Liver (tissue), 3 donors: ENCODE results near the gene NKX2-1.

Experiments used
- EGR1 ChIP-seq, 2 donors: IDR thresholded peaks; 2 replicates each; pipeline ENCODE4 v1.6.1; 2016 to 2018; ENCODE audit warnings: antibody characterized with exemption in 2 of 2, low read depth in 2 of 2
- GABPA ChIP-seq, 2 donors: IDR thresholded peaks in 1 of 2; conservative IDR thresholded peaks in 1 of 2; 2 replicates each; pipeline ENCODE4 v1.6.1; 2016; ENCODE audit warnings: antibody characterized with exemption in 2 of 2, mild to moderate bottlenecking in 1 of 2, moderate library complexity in 1 of 2
- HNF4A ChIP-seq, 2 donors: conservative IDR thresholded peaks; 2 replicates each; pipeline ENCODE4 v1.6.1; 2016; ENCODE audit warnings: antibody characterized with exemption in 2 of 2, mild to moderate bottlenecking in 2 of 2
- HNF4G ChIP-seq: IDR thresholded peaks from 2 replicates; pipeline ENCODE4 v1.6.1; 2016; ENCODE audit warnings: antibody characterized with exemption
- JUND ChIP-seq, 2 donors: IDR thresholded peaks; 2 replicates each; pipeline ENCODE4 v1.6.1; 2016; ENCODE audit warnings: antibody characterized with exemption in 2 of 2
- RAD21 ChIP-seq, 2 donors: IDR thresholded peaks; 2 replicates each; pipeline ENCODE4 v1.6.1; 2016; ENCODE audit warnings: antibody characterized with exemption in 2 of 2, mild to moderate bottlenecking in 2 of 2
- SP1 ChIP-seq: IDR thresholded peaks from 2 replicates; pipeline ENCODE4 v1.6.1; 2018; ENCODE audit warnings: antibody characterized with exemption, mild to moderate bottlenecking
- TAF1 ChIP-seq: conservative IDR thresholded peaks from 2 replicates; pipeline ENCODE4 v1.6.1; 2016; ENCODE audit warnings: antibody characterized with exemption, mild to moderate bottlenecking
- YY1 ChIP-seq: IDR thresholded peaks from 2 replicates; pipeline ENCODE4 v1.6.1; 2016; ENCODE audit warnings: antibody characterized with exemption, mild to moderate bottlenecking
- TF ChIP-seq, protein P1 (sequence below): fragments of 150-350 bp; IDR thresholded peaks from 2 replicates; pipeline ENCODE4 v1.5.1; 2017; ENCODE audit warnings: improper control_type of control experiment, low read depth, low read length; ENCODE audit not compliant: missing input control
- TF ChIP-seq, protein P2 (sequence below): IDR thresholded peaks from 2 replicates; pipeline ENCODE4 v1.6.1; 2016; ENCODE audit warnings: antibody characterized with exemption
- TF ChIP-seq, protein P3 (sequence below): IDR thresholded peaks from 2 replicates; pipeline ENCODE4 v1.6.1; 2016; ENCODE audit warnings: antibody characterized with exemption, mild to moderate bottlenecking
- TF ChIP-seq, protein P4 (sequence below): IDR thresholded peaks from 2 replicates; pipeline ENCODE4 v1.6.1; 2016; ENCODE audit warnings: antibody characterized with exemption
- donor health status: healthy.
- donor health status: healthy.

DNA sequence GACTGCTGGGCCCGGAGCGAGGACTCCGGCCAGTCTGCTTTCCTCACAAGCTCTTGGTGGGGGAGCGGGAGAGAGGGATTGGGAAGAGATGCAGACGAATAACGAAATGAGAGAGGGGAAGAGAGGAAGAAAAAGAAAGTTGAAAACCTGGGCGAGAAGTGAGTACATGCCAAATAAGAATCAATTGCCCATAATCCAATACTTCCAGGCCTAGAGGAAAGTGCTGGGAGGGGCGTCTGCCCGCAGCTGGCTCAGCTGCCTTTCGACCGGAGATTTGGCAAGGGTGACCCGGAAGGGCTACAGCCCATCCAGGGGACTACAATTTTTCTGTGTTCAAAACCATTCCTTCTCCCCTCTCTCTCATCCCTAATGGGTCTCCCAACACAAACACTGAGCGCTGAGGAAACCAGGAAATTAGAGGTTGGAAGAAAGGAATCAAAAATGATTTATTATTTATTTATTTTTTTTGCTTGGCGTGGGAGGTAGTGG is 4.9 kb downstream of the NKX2-1 start:
- TF ChIP-seq, protein P1, sequence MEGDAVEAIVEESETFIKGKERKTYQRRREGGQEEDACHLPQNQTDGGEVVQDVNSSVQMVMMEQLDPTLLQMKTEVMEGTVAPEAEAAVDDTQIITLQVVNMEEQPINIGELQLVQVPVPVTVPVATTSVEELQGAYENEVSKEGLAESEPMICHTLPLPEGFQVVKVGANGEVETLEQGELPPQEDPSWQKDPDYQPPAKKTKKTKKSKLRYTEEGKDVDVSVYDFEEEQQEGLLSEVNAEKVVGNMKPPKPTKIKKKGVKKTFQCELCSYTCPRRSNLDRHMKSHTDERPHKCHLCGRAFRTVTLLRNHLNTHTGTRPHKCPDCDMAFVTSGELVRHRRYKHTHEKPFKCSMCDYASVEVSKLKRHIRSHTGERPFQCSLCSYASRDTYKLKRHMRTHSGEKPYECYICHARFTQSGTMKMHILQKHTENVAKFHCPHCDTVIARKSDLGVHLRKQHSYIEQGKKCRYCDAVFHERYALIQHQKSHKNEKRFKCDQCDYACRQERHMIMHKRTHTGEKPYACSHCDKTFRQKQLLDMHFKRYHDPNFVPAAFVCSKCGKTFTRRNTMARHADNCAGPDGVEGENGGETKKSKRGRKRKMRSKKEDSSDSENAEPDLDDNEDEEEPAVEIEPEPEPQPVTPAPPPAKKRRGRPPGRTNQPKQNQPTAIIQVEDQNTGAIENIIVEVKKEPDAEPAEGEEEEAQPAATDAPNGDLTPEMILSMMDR, result no peak
- no peak for TF ChIP-seq RAD21 (IDR thresholded peaks at IDR 0.05)
- TF ChIP-seq JUND (IDR thresholded peaks at IDR 0.05), result no peak
- TF ChIP-seq GABPA (IDR thresholded peaks at IDR 0.05 in 1 of 2, conservative IDR thresholded peaks at IDR 0.05 in 1 of 2), result no peak
- TF ChIP-seq, protein P2, sequence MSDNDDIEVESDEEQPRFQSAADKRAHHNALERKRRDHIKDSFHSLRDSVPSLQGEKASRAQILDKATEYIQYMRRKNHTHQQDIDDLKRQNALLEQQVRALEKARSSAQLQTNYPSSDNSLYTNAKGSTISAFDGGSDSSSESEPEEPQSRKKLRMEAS, result no peak
- no peak for TF ChIP-seq YY1
- TF ChIP-seq, protein P3, sequence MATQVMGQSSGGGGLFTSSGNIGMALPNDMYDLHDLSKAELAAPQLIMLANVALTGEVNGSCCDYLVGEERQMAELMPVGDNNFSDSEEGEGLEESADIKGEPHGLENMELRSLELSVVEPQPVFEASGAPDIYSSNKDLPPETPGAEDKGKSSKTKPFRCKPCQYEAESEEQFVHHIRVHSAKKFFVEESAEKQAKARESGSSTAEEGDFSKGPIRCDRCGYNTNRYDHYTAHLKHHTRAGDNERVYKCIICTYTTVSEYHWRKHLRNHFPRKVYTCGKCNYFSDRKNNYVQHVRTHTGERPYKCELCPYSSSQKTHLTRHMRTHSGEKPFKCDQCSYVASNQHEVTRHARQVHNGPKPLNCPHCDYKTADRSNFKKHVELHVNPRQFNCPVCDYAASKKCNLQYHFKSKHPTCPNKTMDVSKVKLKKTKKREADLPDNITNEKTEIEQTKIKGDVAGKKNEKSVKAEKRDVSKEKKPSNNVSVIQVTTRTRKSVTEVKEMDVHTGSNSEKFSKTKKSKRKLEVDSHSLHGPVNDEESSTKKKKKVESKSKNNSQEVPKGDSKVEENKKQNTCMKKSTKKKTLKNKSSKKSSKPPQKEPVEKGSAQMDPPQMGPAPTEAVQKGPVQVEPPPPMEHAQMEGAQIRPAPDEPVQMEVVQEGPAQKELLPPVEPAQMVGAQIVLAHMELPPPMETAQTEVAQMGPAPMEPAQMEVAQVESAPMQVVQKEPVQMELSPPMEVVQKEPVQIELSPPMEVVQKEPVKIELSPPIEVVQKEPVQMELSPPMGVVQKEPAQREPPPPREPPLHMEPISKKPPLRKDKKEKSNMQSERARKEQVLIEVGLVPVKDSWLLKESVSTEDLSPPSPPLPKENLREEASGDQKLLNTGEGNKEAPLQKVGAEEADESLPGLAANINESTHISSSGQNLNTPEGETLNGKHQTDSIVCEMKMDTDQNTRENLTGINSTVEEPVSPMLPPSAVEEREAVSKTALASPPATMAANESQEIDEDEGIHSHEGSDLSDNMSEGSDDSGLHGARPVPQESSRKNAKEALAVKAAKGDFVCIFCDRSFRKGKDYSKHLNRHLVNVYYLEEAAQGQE, result no peak
- TF ChIP-seq HNF4A (conservative IDR thresholded peaks at IDR 0.05), result no peak
- TF ChIP-seq EGR1 (IDR thresholded peaks at IDR 0.05; ENCODE audit: low read depth in 2 of 2), result no peak
- no peak for TF ChIP-seq TAF1
- no peak for TF ChIP-seq HNF4G
- TF ChIP-seq SP1, result no peak
- TF ChIP-seq, protein P4, sequence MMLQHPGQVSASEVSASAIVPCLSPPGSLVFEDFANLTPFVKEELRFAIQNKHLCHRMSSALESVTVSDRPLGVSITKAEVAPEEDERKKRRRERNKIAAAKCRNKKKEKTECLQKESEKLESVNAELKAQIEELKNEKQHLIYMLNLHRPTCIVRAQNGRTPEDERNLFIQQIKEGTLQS, result no peak
